ENCODE data around the gene SLTM. TPM values are rescaled to one million over a fixed set of nuclear protein-coding genes. Genes with fewer than 3 reads are reported as not detected.
"Not testable (repeated sequence)": the region's sequence is repeated elsewhere in the genome, so short reads cannot be mapped to it uniquely, and the experiment has no call there.

SLTM gene
- total RNA-seq, 3 donors from 2014 or later, result 105 to 121 (median 120) TPM

DNA sequence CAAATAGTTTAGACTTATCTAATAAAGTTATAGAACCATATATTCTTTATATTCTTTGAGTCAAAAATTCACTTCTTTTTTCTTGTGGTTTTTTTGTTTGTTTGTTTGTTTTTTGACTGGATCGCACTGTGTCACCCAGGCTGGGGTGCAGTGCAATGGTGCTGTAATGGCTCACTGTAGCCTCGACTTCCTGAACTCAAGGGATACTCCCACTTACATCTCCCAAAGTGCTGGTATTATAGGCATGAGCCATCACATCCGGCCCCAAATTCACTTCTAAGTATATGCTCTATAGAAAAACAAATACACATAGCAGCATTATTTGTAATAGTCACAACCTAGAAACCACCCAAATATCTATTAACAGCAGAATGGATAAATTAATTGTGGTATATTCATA lies 13.7 kb upstream of the SLTM start:
- H3K4me1 Mint-ChIP-seq (ENCODE audit: low read depth), result no peaks in the 10 kb centered on the region
- no peaks in the 10 kb centered on the region for H3K36me3 Mint-ChIP-seq (ENCODE audit: insufficient read depth)
- ATAC-seq, result no peak
- H3K4me3 Mint-ChIP-seq, result no peak overlapping the region
- no peak for DNase-seq
- no peaks in the 10 kb centered on the region for H3K27me3 Mint-ChIP-seq (ENCODE audit: low read depth)
- no peaks in the 10 kb centered on the region for H3K9me3 Mint-ChIP-seq

DNA sequence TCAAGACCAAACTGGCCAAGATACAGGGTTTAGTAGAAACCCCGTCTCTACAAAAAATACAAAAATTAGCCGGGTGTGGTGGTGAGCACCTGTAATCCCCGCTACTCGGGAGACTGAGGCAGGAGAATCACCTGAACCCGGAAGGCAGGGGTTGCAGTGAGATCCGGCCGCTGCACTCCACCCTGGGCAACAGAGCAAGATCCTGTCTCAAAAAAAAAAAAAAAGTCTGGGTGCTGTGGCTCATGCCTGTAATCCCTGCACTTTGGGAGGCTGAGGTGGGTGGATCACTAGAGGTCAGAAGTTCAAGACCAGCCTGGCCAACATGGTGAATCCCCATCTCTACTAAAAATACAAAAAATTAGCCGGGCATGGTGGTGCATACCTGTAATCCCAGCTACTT lies 1.5 kb upstream of the SLTM start:
- peak overlapping the region; percentile 98 for H3K4me3 Mint-ChIP-seq
- H3K9me3 Mint-ChIP-seq; DNase-seq; H3K36me3 Mint-ChIP-seq (ENCODE audit: insufficient read depth); ATAC-seq; H3K27me3 Mint-ChIP-seq (ENCODE audit: low read depth): not testable (repeated sequence)
- H3K4me1 Mint-ChIP-seq (ENCODE audit: low read depth), result peaks cover 18% of the 10 kb centered on the region

DNA sequence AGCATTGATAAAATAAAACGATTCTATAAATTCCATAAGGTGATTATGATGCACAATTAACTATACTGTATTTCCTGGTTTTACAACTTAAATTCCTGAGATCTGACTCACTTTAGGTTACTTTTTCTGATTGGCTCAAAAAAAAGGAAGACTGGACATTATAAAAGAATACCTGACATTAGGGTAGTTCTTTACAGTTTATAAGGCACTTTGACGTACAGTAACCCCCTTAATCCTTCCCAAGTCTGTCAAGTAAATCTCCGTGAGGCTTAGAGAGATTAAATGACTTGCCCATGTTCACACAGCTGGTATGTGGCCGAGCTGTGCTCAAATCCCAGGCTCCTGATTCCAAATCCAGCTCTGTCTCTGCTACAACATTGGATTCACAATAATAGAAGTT lies 1.0 kb upstream of the SLTM start:
- no peak for ATAC-seq
- no peak for DNase-seq
- H3K36me3 Mint-ChIP-seq (ENCODE audit: insufficient read depth), result peaks cover 7% of the 10 kb centered on the region
- peaks cover 18% of the 10 kb centered on the region for H3K4me1 Mint-ChIP-seq (ENCODE audit: low read depth)
- no peaks in the 10 kb centered on the region for H3K9me3 Mint-ChIP-seq
- no peaks in the 10 kb centered on the region for H3K27me3 Mint-ChIP-seq (ENCODE audit: low read depth)
- peak overlapping the region; percentile 98 for H3K4me3 Mint-ChIP-seq

DNA sequence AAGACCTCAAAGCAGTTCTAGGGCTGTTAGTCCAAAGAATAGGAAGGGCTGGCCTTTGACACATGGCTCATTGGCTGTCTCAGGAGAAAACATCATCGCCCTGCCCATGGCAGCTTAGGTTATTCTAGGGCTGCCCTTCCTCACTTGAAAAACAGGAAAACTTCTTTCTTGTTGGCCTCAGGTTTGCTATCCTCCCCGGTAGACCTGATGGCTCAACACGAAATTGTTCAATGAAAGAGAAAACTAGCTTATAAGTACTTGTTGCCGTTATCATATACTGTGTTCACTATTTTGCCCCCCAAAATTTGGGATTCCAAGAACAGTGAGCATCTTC lies 602 bp upstream of the SLTM start:
- H3K4me3 Mint-ChIP-seq, result peak overlapping the region; percentile 98
- DNase-seq (no peak), ATAC-seq (no peak)
- peaks cover 18% of the 10 kb centered on the region for H3K4me1 Mint-ChIP-seq (ENCODE audit: low read depth)
- H3K9me3 Mint-ChIP-seq, result no peaks in the 10 kb centered on the region
- no peaks in the 10 kb centered on the region for H3K27me3 Mint-ChIP-seq (ENCODE audit: low read depth)
- H3K36me3 Mint-ChIP-seq (ENCODE audit: insufficient read depth), result peaks cover 7% of the 10 kb centered on the region

- peaks cover 8% of the 10 kb centered on the region for H3K36me3 Mint-ChIP-seq (ENCODE audit: insufficient read depth)
- ATAC-seq, result peak; percentile 16 to 18
- no peak for DNase-seq
- H3K27me3 Mint-ChIP-seq (ENCODE audit: low read depth), result no peaks in the 10 kb centered on the region
- H3K4me3 Mint-ChIP-seq, result peak overlapping the region; percentile 96
- H3K4me1 Mint-ChIP-seq (ENCODE audit: low read depth), result peaks cover 18% of the 10 kb centered on the region
- H3K9me3 Mint-ChIP-seq, result no peaks in the 10 kb centered on the region
Measured at GRCh38 chr15:58932710-58933280, 684 bp downstream of the SLTM start.

GRCh38 chr15:58931987-58932588 lies 1.4 kb downstream of the SLTM start:
- H3K9me3 Mint-ChIP-seq, result no peaks in the 10 kb centered on the region
- H3K4me1 Mint-ChIP-seq (ENCODE audit: low read depth), result peaks cover 20% of the 10 kb centered on the region
- H3K4me3 Mint-ChIP-seq, result peak overlapping the region; percentile 96
- no peaks in the 10 kb centered on the region for H3K27me3 Mint-ChIP-seq (ENCODE audit: low read depth)
- no peak for ATAC-seq
- DNase-seq, result no peak
- H3K36me3 Mint-ChIP-seq (ENCODE audit: insufficient read depth), result peaks cover 8% of the 10 kb centered on the region

DNA sequence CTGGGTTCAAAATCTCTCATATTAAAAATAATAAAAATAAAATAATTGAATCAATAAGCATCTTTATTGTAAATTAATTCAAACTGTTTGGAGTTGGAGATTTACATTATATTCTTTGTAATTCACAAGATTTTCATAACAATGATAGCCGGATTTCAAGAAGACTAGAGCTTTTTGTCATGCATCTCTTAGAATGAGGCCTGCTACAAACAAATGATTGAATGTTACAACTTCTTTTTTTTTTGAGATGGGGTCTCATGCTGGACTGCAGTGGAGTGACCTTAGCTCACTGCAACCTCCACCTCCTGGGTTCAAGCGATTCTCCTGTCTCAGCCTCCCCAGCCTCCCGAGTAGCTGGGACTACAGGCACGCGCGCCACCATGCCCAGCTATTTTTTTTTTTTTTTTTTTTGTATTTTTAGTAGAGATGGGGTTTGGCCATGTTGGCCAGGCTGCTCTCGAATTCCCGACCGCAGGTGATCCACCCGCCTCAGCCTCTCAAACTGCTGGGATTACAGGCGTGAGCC lies 3.5 kb downstream of the SLTM start:
- Mint-ChIP-seq H3K4me3 (no peak overlapping the region), H3K36me3 (ENCODE audit: insufficient read depth) (peaks cover 12% of the 10 kb centered on the region), H3K27me3 (ENCODE audit: low read depth) (no peaks in the 10 kb centered on the region), H3K4me1 (ENCODE audit: low read depth) (peaks cover 30% of the 10 kb centered on the region), H3K9me3 (no peaks in the 10 kb centered on the region)
- no peak for ATAC-seq
- DNase-seq, result no peak

DNA sequence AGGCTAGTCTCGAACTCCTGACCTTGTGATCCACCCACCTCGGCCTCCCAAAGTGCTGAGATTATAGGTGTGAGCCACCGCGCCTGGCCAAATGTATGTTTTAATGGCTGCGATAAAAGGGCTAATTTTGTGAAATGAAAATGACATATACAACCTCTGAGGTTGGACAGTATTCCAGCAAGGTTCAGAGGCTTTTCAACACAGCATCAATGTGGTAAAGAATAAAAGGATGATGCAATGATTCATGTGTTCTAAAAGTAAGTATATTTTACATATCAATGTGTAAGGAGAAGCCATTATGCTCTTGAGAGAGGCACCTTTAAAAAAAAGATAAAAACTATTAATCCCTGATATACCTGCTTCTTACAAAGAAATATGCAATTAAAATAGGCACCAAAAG lies 6.7 kb downstream of the SLTM start:
- Mint-ChIP-seq H3K4me1 (ENCODE audit: low read depth) (peaks cover 26% of the 10 kb centered on the region), H3K27me3 (ENCODE audit: low read depth) (no peaks in the 10 kb centered on the region), H3K9me3 (no peaks in the 10 kb centered on the region), H3K36me3 (ENCODE audit: insufficient read depth) (peaks cover 15% of the 10 kb centered on the region), H3K4me3 (no peak overlapping the region)
- DNase-seq (no peak), ATAC-seq (no peak)

DNA sequence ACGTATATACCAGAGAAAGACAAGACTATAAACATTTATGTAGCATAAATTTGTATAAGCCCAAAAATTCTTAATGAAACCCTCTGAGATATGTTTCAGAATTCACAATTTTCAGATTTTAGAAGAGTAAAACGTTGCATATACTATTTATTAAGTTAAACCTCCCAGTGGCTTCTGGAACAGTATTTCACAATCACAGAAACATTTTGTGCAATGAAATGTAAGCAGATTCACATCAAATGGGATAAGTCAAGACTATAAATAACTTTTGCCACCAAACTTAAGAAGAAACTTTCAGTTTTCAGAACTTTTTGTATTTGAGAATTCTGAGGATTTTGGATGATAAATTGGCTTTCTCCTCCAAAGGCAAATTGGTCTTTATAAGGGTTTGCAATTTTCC lies 9.2 kb downstream of the SLTM start:
- Mint-ChIP-seq H3K27me3 (ENCODE audit: low read depth) (no peaks in the 10 kb centered on the region), H3K4me1 (ENCODE audit: low read depth) (peaks cover 26% of the 10 kb centered on the region), H3K9me3 (no peaks in the 10 kb centered on the region), H3K36me3 (ENCODE audit: insufficient read depth) (peaks cover 10% of the 10 kb centered on the region), H3K4me3 (no peak overlapping the region)
- ATAC-seq (no peak), DNase-seq (no peak)

DNA sequence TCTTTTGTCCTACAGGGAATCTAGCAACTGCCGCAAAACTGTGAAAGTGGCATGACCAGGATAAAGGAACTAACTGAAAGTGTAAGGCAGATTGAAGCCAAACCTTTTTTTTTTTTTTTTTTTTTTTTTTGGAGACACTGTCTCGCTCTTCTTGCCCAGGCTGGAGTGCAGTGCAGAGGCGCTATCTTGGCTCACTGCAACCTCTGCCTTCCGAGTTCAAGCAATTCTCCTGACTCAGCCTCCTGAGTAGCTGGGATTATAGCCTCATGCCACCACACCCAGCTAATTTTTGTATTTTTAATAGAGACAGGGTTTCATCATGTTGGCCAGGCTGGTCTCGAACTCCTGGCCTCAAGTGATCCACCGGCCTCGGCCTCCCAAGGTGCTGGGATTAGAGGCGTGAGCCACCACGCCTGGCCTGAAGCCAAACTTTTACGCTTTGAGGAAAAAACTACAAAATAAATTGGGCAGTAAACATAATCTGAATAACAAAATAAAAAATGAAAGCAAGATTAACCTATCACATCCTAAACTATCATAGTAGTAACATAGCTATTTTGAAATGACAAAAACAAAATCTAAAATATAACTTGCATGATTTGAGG lies 9.7 kb downstream of the SLTM start:
- no peaks in the 10 kb centered on the region for H3K9me3 Mint-ChIP-seq
- peaks cover 26% of the 10 kb centered on the region for H3K4me1 Mint-ChIP-seq (ENCODE audit: low read depth)
- no peak for ATAC-seq
- peaks cover 10% of the 10 kb centered on the region for H3K36me3 Mint-ChIP-seq (ENCODE audit: insufficient read depth)
- no peaks in the 10 kb centered on the region for H3K27me3 Mint-ChIP-seq (ENCODE audit: low read depth)
- no peak for DNase-seq
- no peak overlapping the region for H3K4me3 Mint-ChIP-seq

GRCh38 chr15:58923284-58923683 lies 10.2 kb downstream of the SLTM start:
- no peak for DNase-seq
- Mint-ChIP-seq H3K36me3 (ENCODE audit: insufficient read depth) (peaks cover 9% of the 10 kb centered on the region), H3K27me3 (ENCODE audit: low read depth) (no peaks in the 10 kb centered on the region), H3K9me3 (no peaks in the 10 kb centered on the region), H3K4me1 (ENCODE audit: low read depth) (peaks cover 28% of the 10 kb centered on the region), H3K4me3 (no peak overlapping the region)
- no peak for ATAC-seq

- no peak for ATAC-seq
- peaks cover 16% of the 10 kb centered on the region for H3K36me3 Mint-ChIP-seq (ENCODE audit: insufficient read depth)
Measured at GRCh38 chr15:58921267-58921790, 12.2 kb downstream of the SLTM start.

DNA sequence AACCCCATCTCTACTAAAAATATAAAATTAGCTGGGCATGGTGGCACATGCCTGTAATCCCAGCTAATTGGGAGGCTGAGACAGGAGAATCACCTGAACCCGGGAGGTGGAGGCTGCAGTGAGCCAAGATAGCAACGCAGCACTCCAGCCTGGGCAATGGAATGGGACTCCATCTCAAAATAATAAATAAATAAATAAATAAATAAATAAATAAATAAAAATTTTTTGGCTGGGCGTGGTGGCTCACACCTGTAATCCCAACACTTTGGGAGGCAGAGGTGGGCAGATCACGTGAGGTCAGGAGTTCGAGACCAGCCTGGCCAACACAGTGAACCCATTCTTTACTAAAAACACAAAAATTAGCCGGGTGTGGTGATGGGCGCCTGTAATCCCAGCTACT lies 13.0 kb downstream of the SLTM start:
- H3K36me3 Mint-ChIP-seq (ENCODE audit: insufficient read depth), result peaks cover 15% of the 10 kb centered on the region
- H3K4me3 Mint-ChIP-seq, result not testable (repeated sequence)

More at GRCh38 chr15:58921267-58921790, 12.2 kb downstream of the SLTM start:
- Mint-ChIP-seq H3K4me3 (no peak overlapping the region), H3K4me1 (ENCODE audit: low read depth) (peaks cover 27% of the 10 kb centered on the region), H3K9me3 (no peaks in the 10 kb centered on the region), H3K27me3 (ENCODE audit: low read depth) (no peaks in the 10 kb centered on the region)
- no peak for DNase-seq

GRCh38 chr15:58919232-58919631 lies 14.2 kb downstream of the SLTM start:
- ATAC-seq, result no peak
- no peak for DNase-seq
- peaks cover 23% of the 10 kb centered on the region for H3K36me3 Mint-ChIP-seq (ENCODE audit: insufficient read depth)
- H3K27me3 Mint-ChIP-seq (ENCODE audit: low read depth), result no peaks in the 10 kb centered on the region
- no peaks in the 10 kb centered on the region for H3K9me3 Mint-ChIP-seq
- no peak overlapping the region for H3K4me3 Mint-ChIP-seq
- peaks cover 26% of the 10 kb centered on the region for H3K4me1 Mint-ChIP-seq (ENCODE audit: low read depth)

More for the DNA sequence above, 13.0 kb downstream of the SLTM start:
- DNase-seq; ATAC-seq; H3K9me3 Mint-ChIP-seq; H3K27me3 Mint-ChIP-seq (ENCODE audit: low read depth): not testable (repeated sequence)
- H3K4me1 Mint-ChIP-seq (ENCODE audit: low read depth), result peaks cover 24% of the 10 kb centered on the region

- ATAC-seq (no peak), DNase-seq (no peak)
- Mint-ChIP-seq H3K36me3 (ENCODE audit: insufficient read depth) (peaks cover 26% of the 10 kb centered on the region), H3K4me1 (ENCODE audit: low read depth) (peaks cover 24% of the 10 kb centered on the region), H3K9me3 (no peaks in the 10 kb centered on the region), H3K4me3 (no peak overlapping the region), H3K27me3 (ENCODE audit: low read depth) (no peaks in the 10 kb centered on the region)
Measured at GRCh38 chr15:58918239-58918638, 15.2 kb downstream of the SLTM start.
